K562 (cell line): ENCODE measurements around the gene KCNV2. TPM values are rescaled to one million over a fixed set of nuclear protein-coding genes. Genes with fewer than 3 reads are reported as not detected.
A peak's percentile ranks its signal among the peaks of the same experiment; 100 is the strongest.

Experiments
- BRD4 ChIP-seq: fragments of 200-600 bp; sonication (generic); IDR thresholded peaks from 2 replicates; pipeline ENCODE4 v1.6.1; 2017; ENCODE audit warnings: inconsistent platforms
- CREB1 ChIP-seq, 2 experiments: sonication (generic) in 1 of 2; formaldehyde crosslinking in 1 of 2; IDR thresholded peaks; 2 replicates each; pipeline versions ENCODE4 v1.6.1 to v1.8.0; 2012 to 2022; ENCODE audit warnings: inconsistent platforms in 1 of 2, mild to moderate bottlenecking in 1 of 2, missing genetic modification reagents in 1 of 2, moderate library complexity in 1 of 2
- CTCF ChIP-seq, 3 experiments: IDR thresholded peaks in 2 of 3; conservative IDR thresholded peaks in 1 of 3; 2 replicates each; pipeline ENCODE4 v1.5.1; 2011 to 2012; ENCODE audit warnings: low read length in 3 of 3, mild to moderate bottlenecking in 3 of 3, control low read depth in 2 of 3, improper control_type of control experiment in 1 of 3, inconsistent platforms in 1 of 3, low read depth in 1 of 3, mixed read lengths in 1 of 3, moderate library complexity in 1 of 3; ENCODE audit not compliant: insufficient read depth in 2 of 3
- FOXA3 ChIP-seq, 2 experiments: fragments of 450-650 bp in 1 of 2; sonication (generic) in 1 of 2; formaldehyde crosslinking; IDR thresholded peaks in 1 of 2; conservative IDR thresholded peaks in 1 of 2; 2 replicates each; pipeline versions ENCODE4 v1.4.0 to v1.8.0; 2020 to 2022; ENCODE audit warnings: mild to moderate bottlenecking in 2 of 2, missing genetic modification reagents in 1 of 2
- FOXJ2 ChIP-seq: fragments of 200-800 bp; sonication (Bioruptor generic); IDR thresholded peaks from 2 replicates; pipeline ENCODE4 v1.6.1; 2016; ENCODE audit warnings: missing genetic modification characterization, missing compliant biosample characterization
- HEY1 ChIP-seq: fragments of 250-450 bp; sonication (Bioruptor Pico); IDR thresholded peaks from 2 replicates; pipeline ENCODE4 v1.5.0; 2020; ENCODE audit warnings: mild to moderate bottlenecking, moderate library complexity, borderline replicate concordance
- NCOA2 ChIP-seq, 2 experiments: fragments of 450-650 bp; IDR thresholded peaks; 2 replicates each; pipeline ENCODE4 v1.6.1; 2018; ENCODE audit warnings: mild to moderate bottlenecking in 2 of 2, moderate library complexity in 1 of 2; ENCODE audit not compliant: partially characterized antibody in 2 of 2
- PHF20 ChIP-seq: fragments of 450-650 bp; IDR thresholded peaks from 2 replicates; pipeline ENCODE4 v1.6.1; 2018; ENCODE audit not compliant: partially characterized antibody
- PML ChIP-seq: IDR thresholded peaks from 2 replicates; pipeline ENCODE4 v1.6.1; 2012; ENCODE audit warnings: low read length, inconsistent platforms
- POLR2AphosphoS5 ChIP-seq: IDR thresholded peaks from 2 replicates; pipeline ENCODE4 v1.6.1; 2011; ENCODE audit warnings: mild to moderate bottlenecking, low read depth, low read length, moderate library complexity; ENCODE audit not compliant: control insufficient read depth, insufficient read depth
- SMC3 ChIP-seq: conservative IDR thresholded peaks from 2 replicates; pipeline ENCODE4 v1.6.1; 2011; ENCODE audit warnings: low read depth, low read length, improper control_type of control experiment; ENCODE audit not compliant: insufficient read depth
- SRF ChIP-seq, 2 experiments: fragments of 250-450, 450-650 bp in 1 of 2; sonication (Bioruptor Pico) in 1 of 2; sonication (generic) in 1 of 2; formaldehyde crosslinking; IDR thresholded peaks; 2 replicates each; pipeline versions ENCODE4 v1.5.0 to v1.5.1; 2020 to 2022; ENCODE audit warnings: mild to moderate bottlenecking in 1 of 2, missing genetic modification reagents in 1 of 2
- SRSF3 ChIP-seq: fragments of 200-400 bp; formaldehyde crosslinking; IDR thresholded peaks from 2 replicates; pipeline ENCODE4 v1.6.1; 2016; ENCODE audit warnings: mild to moderate bottlenecking, low read length, moderate library complexity; ENCODE audit not compliant: insufficient read depth
- STAT6 ChIP-seq: sonication (generic); formaldehyde crosslinking; IDR thresholded peaks from 2 replicates; pipeline ENCODE4 v1.8.1; 2023; ENCODE audit warnings: mild to moderate bottlenecking, missing genetic modification reagents
- ZEB2 ChIP-seq: fragments of 450-650 bp; IDR thresholded peaks from 2 replicates; pipeline ENCODE4 v1.6.1; 2016
- ZNF583 ChIP-seq: fragments of 250-450 bp; sonication (Bioruptor Pico); IDR thresholded peaks from 2 replicates; pipeline ENCODE4 v1.4.0; 2020
- ZNF695 ChIP-seq: fragments of 450-650 bp; formaldehyde crosslinking; IDR thresholded peaks from 2 replicates; pipeline ENCODE4 v1.4.0; 2020; ENCODE audit warnings: mild to moderate bottlenecking, moderate library complexity
- ZNF764 ChIP-seq: fragments of 250-450 bp; sonication (Bioruptor Pico); IDR thresholded peaks from 2 replicates; pipeline ENCODE4 v1.4.0; 2020; ENCODE audit warnings: low read depth, mild to moderate bottlenecking, moderate library complexity
- ZNF77 ChIP-seq: fragments of 250-450 bp; sonication (Bioruptor Pico); IDR thresholded peaks from 2 replicates; pipeline ENCODE4 v1.5.0; 2020
- polyA plus RNA-seq, 8 experiments: library from polyadenylated mRNA; depleted of rRNA in 4 of 8; stranded (reverse) in 5 of 8; unstranded in 3 of 8; fragments of >200 nt; fragmentation: Nextera tagmentation in 2 of 8; fragmentation: Illumina TruSeq in 1 of 8; extraction: Ambion mirVana in 2 of 8; extraction: Trizol in 1 of 8; gene quantifications; 2 replicates each; pipeline versions ENCODE4 v1.2.1 to v1.2.3, GENCODE V29; 2011 to 2014; ENCODE audit warnings: inconsistent platforms in 1 of 8, missing spikeins in 1 of 8
- total RNA-seq, 7 experiments: library from RNA; depleted of rRNA in 6 of 7; stranded (reverse); fragments of >200 nt in 6 of 7; fragmentation: Illumina TruSeq in 2 of 7; extraction: Trizol in 2 of 7; gene quantifications; 2 replicates each; pipeline versions ENCODE4 v1.2.1 to v1.2.3, GENCODE V29; 2011 to 2021; ENCODE audit warnings: low replicate concordance in 1 of 7
- TF ChIP-seq, protein P1 (sequence below): fragments of 450-650 bp; formaldehyde crosslinking; IDR thresholded peaks from 2 replicates; pipeline ENCODE4 v1.4.0; 2020; ENCODE audit warnings: mild to moderate bottlenecking, moderate library complexity
- TF ChIP-seq, protein P2 (sequence below), 2 experiments: IDR thresholded peaks; 2 replicates each; pipeline ENCODE4 v1.6.1; 2011; ENCODE audit warnings: borderline replicate concordance in 1 of 2, control low read depth in 1 of 2, low read depth in 1 of 2, low read length in 1 of 2, mild to moderate bottlenecking in 1 of 2, mixed read lengths in 1 of 2, moderate library complexity in 1 of 2; ENCODE audit not compliant: insufficient read depth in 1 of 2, insufficient read length in 1 of 2, poor library complexity in 1 of 2, severe bottlenecking in 1 of 2; ENCODE audit errors: extremely low read depth in 1 of 2

KCNV2 gene
- total and polyA plus RNA-seq, 9 of the 15 experiments (the other 6 are each of a cell fraction or from before 2014, with no cell fraction given): 0.03 TPM; not detected in 8

- TF ChIP-seq SMC3: peak; percentile 33; the same call in 1 of the 2 replicates
- TF ChIP-seq ZNF583: no peak
- no peak for TF ChIP-seq STAT6 (CRISPR knock-in tag)
- TF ChIP-seq CTCF (IDR thresholded peaks at IDR 0.05 in 2 of 3, conservative IDR thresholded peaks at IDR 0.05 in 1 of 3; ENCODE audit: insufficient read depth in 2 of 3, low read depth in 1 of 3, low read length in 3 of 3): peak; percentile 76 to 94 (median 91)
- TF ChIP-seq, protein P1, sequence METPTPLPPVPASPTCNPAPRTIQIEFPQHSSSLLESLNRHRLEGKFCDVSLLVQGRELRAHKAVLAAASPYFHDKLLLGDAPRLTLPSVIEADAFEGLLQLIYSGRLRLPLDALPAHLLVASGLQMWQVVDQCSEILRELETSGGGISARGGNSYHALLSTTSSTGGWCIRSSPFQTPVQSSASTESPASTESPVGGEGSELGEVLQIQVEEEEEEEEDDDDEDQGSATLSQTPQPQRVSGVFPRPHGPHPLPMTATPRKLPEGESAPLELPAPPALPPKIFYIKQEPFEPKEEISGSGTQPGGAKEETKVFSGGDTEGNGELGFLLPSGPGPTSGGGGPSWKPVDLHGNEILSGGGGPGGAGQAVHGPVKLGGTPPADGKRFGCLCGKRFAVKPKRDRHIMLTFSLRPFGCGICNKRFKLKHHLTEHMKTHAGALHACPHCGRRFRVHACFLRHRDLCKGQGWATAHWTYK (CRISPR knock-in tag): no peak
- TF ChIP-seq ZNF764 (CRISPR knock-in tag): no peak
- TF ChIP-seq, protein P2, sequence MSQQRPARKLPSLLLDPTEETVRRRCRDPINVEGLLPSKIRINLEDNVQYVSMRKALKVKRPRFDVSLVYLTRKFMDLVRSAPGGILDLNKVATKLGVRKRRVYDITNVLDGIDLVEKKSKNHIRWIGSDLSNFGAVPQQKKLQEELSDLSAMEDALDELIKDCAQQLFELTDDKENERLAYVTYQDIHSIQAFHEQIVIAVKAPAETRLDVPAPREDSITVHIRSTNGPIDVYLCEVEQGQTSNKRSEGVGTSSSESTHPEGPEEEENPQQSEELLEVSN (IDR thresholded peaks at IDR 0.05; ENCODE audit: borderline replicate concordance in 1 of 2, extremely low read depth in 1 of 2, insufficient read depth in 1 of 2, insufficient read length in 1 of 2, low read depth in 1 of 2, low read length in 1 of 2, poor library complexity in 1 of 2, severe bottlenecking in 1 of 2): no peak
- TF ChIP-seq POLR2AphosphoS5: no peak
- TF ChIP-seq SRF (CRISPR knock-in tag; IDR thresholded peaks at IDR 0.05): peak in 1 of 2 experiments; percentile 89; a peak in 1 of 4 replicates
- no peak for TF ChIP-seq ZNF695
- no peak for TF ChIP-seq FOXJ2 (tag)
- no peak; a peak in 1 of 4 replicates for TF ChIP-seq FOXA3 (CRISPR knock-in tag; conservative IDR thresholded peaks at IDR 0.05 in 1 of 2, IDR thresholded peaks at IDR 0.05 in 1 of 2)
- no peak for TF ChIP-seq ZNF77
- no peak for TF ChIP-seq PML
- no peak for TF ChIP-seq NCOA2 (IDR thresholded peaks at IDR 0.05; ENCODE audit: partially characterized antibody in 2 of 2)
- TF ChIP-seq BRD4: no peak
- no peak for TF ChIP-seq CREB1 (IDR thresholded peaks at IDR 0.05)
- no peak for TF ChIP-seq CREB1 (CRISPR knock-in tag; IDR thresholded peaks at IDR 0.05)
- no peak for TF ChIP-seq ZEB2
- TF ChIP-seq HEY1 (CRISPR knock-in tag): no peak
- TF ChIP-seq PHF20: no peak
- TF ChIP-seq SRSF3: no peak
Observed at GRCh38 chr9:2727966-2728613, 10.8 kb downstream of the KCNV2 start (continued).
